ENCODE measurements around the gene DNAAF1.

Gene DNAAF1

DNA sequence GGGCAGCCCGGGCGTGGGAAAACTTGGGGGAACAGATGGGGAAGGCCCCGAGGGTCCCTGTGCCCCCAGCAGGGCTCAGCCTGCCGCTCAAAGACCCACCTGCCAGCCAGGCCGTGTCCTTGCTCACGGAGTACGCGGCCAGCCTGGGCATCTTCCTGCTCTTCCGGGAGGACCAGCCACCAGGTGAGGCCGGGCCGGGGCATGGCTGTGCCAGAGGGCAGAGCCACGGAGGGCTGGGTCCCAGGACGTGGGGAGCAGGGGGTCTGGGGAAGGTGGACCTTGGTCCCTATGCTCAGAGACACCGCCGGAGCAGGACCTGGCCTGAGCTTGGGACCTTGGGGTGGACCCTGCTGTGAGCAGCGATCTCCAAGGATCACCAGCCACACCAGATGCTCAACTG is 46.4 kb downstream of the DNAAF1 start:
- TF ChIP-seq CREB1 (IDR thresholded peaks at IDR 0.05; ENCODE audit: low read depth), result no peak

DNA sequence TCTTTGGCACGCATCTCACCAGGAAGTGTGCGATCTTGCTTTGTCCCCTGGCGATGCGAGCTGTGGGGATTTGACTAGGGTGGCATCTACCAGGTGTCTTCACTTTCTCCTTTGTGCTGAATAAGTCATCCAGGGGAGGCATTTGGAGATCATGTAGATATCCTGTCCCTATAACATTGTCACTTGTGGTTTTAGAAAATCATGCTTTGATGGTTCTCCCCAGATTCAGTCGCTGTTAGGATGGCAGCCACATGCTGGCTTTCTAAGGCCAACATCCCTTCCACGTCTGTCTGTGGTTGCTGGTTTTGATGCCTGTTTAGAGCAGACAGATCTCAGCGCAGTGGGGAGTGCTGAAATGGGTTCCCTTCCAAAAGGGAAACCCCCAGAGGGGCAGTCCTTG is 48.4 kb downstream of the DNAAF1 start:
- TF ChIP-seq EGR1 (IDR thresholded peaks at IDR 0.05), result no peak

DNA sequence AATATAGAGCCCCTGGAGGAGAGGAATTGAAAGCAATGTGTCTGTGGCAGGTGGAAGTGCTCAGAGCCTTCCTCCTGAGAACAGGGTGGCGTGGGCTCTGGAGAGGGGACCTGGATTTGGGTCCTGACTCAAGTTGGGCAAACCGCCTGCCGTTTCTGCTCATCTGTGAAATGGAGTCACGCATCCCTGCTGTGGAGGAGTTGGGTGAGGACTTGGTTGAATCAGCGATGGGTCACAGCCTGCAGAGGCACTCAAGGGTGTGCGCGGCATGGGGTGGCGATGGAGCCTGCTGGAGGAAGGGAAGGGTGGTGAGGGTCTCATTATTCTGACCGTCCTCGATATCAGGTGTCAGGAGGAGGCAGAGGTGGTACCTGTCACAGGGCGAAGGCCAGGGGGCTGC is 48.9 kb downstream of the DNAAF1 start:
- TF ChIP-seq TCF12 (IDR thresholded peaks at IDR 0.05; ENCODE audit: low read depth), result no peak
- TF ChIP-seq FOXM1 (IDR thresholded peaks at IDR 0.05; ENCODE audit: borderline replicate concordance, low read depth), result no peak
- TF ChIP-seq, protein P1, sequence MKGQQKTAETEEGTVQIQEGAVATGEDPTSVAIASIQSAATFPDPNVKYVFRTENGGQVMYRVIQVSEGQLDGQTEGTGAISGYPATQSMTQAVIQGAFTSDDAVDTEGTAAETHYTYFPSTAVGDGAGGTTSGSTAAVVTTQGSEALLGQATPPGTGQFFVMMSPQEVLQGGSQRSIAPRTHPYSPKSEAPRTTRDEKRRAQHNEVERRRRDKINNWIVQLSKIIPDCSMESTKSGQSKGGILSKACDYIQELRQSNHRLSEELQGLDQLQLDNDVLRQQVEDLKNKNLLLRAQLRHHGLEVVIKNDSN (IDR thresholded peaks at IDR 0.05), result no peak
- no peak for TF ChIP-seq ZBTB7A (IDR thresholded peaks at IDR 0.05; ENCODE audit: low read depth)
- TF ChIP-seq, protein P2, sequence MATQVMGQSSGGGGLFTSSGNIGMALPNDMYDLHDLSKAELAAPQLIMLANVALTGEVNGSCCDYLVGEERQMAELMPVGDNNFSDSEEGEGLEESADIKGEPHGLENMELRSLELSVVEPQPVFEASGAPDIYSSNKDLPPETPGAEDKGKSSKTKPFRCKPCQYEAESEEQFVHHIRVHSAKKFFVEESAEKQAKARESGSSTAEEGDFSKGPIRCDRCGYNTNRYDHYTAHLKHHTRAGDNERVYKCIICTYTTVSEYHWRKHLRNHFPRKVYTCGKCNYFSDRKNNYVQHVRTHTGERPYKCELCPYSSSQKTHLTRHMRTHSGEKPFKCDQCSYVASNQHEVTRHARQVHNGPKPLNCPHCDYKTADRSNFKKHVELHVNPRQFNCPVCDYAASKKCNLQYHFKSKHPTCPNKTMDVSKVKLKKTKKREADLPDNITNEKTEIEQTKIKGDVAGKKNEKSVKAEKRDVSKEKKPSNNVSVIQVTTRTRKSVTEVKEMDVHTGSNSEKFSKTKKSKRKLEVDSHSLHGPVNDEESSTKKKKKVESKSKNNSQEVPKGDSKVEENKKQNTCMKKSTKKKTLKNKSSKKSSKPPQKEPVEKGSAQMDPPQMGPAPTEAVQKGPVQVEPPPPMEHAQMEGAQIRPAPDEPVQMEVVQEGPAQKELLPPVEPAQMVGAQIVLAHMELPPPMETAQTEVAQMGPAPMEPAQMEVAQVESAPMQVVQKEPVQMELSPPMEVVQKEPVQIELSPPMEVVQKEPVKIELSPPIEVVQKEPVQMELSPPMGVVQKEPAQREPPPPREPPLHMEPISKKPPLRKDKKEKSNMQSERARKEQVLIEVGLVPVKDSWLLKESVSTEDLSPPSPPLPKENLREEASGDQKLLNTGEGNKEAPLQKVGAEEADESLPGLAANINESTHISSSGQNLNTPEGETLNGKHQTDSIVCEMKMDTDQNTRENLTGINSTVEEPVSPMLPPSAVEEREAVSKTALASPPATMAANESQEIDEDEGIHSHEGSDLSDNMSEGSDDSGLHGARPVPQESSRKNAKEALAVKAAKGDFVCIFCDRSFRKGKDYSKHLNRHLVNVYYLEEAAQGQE (IDR thresholded peaks at IDR 0.05; ENCODE audit: low read depth), result no peak
- no peak for TF ChIP-seq YY1 (IDR thresholded peaks at IDR 0.05; ENCODE audit: low read depth)
- TF ChIP-seq CREB1 (IDR thresholded peaks at IDR 0.05; ENCODE audit: low read depth), result no peak
- TF ChIP-seq, protein P3, sequence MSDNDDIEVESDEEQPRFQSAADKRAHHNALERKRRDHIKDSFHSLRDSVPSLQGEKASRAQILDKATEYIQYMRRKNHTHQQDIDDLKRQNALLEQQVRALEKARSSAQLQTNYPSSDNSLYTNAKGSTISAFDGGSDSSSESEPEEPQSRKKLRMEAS (IDR thresholded peaks at IDR 0.05), result no peak
- TF ChIP-seq CEBPB (IDR thresholded peaks at IDR 0.05), result no peak
- TF ChIP-seq NFIC (IDR thresholded peaks at IDR 0.05), result no peak
- no peak for TF ChIP-seq TEAD4 (IDR thresholded peaks at IDR 0.05)
- no peak for TF ChIP-seq RAD21 (IDR thresholded peaks at IDR 0.05; ENCODE audit: low read depth)
- TF ChIP-seq EGR1 (IDR thresholded peaks at IDR 0.05), result no peak
- no peak for TF ChIP-seq EP300 (IDR thresholded peaks at IDR 0.05; ENCODE audit: borderline replicate concordance)
- TF ChIP-seq TAF1 (IDR thresholded peaks at IDR 0.05; ENCODE audit: low read depth), result no peak

DNA sequence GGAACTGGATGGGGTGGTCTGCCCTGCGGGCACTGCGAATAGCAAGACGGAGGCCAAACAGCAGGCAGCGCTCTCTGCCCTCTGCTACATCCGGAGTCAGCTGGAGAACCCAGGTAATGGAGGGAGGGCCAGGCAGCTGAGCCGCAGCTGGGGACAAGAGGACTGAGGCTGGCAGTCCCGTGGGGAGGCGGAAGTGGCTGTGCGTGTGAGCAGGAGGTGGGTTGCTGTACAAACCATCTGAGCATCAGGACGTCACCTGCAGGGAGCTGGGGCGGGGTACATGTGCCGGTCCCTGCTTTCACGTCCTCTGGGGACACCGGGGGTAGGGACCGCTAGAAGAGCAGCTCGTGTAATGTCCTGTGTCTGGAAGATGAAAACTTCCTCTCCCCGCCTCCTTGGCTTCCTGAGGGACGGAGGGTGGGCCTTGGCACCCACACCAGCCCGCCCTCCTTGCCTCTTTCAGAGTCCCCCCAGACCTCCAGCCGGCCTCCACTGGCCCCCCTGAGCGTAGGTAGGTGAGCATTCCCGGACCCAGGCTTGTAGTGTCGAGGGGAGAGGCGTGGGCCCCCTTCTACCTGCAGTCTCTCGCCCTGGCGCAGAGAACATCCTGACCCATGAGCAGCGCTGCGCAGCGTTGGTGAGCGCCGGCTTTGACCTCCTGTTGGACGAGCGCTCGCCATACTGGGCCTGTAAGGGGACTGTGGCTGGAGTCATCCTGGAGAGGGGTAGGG is 49.5 kb downstream of the DNAAF1 start:
- TF ChIP-seq CEBPB (IDR thresholded peaks at IDR 0.05), result no peak
- TF ChIP-seq, protein P3 (IDR thresholded peaks at IDR 0.05), result no peak
- no peak for TF ChIP-seq RAD21 (IDR thresholded peaks at IDR 0.05; ENCODE audit: low read depth)
- no peak for TF ChIP-seq TCF12 (IDR thresholded peaks at IDR 0.05; ENCODE audit: low read depth)
- no peak for TF ChIP-seq CREB1 (IDR thresholded peaks at IDR 0.05; ENCODE audit: low read depth)
- TF ChIP-seq TEAD4 (IDR thresholded peaks at IDR 0.05), result no peak
- TF ChIP-seq NFIC (IDR thresholded peaks at IDR 0.05), result no peak
- TF ChIP-seq TAF1 (IDR thresholded peaks at IDR 0.05; ENCODE audit: low read depth), result no peak
- TF ChIP-seq, protein P2 (IDR thresholded peaks at IDR 0.05; ENCODE audit: low read depth), result no peak
- no peak for TF ChIP-seq ZBTB7A (IDR thresholded peaks at IDR 0.05; ENCODE audit: low read depth)
- no peak for TF ChIP-seq EGR1 (IDR thresholded peaks at IDR 0.05)
- TF ChIP-seq YY1 (IDR thresholded peaks at IDR 0.05; ENCODE audit: low read depth), result no peak
- no peak for TF ChIP-seq EP300 (IDR thresholded peaks at IDR 0.05; ENCODE audit: borderline replicate concordance)
- TF ChIP-seq, protein P1 (IDR thresholded peaks at IDR 0.05), result no peak
- no peak for TF ChIP-seq FOXM1 (IDR thresholded peaks at IDR 0.05; ENCODE audit: borderline replicate concordance, low read depth)

DNA sequence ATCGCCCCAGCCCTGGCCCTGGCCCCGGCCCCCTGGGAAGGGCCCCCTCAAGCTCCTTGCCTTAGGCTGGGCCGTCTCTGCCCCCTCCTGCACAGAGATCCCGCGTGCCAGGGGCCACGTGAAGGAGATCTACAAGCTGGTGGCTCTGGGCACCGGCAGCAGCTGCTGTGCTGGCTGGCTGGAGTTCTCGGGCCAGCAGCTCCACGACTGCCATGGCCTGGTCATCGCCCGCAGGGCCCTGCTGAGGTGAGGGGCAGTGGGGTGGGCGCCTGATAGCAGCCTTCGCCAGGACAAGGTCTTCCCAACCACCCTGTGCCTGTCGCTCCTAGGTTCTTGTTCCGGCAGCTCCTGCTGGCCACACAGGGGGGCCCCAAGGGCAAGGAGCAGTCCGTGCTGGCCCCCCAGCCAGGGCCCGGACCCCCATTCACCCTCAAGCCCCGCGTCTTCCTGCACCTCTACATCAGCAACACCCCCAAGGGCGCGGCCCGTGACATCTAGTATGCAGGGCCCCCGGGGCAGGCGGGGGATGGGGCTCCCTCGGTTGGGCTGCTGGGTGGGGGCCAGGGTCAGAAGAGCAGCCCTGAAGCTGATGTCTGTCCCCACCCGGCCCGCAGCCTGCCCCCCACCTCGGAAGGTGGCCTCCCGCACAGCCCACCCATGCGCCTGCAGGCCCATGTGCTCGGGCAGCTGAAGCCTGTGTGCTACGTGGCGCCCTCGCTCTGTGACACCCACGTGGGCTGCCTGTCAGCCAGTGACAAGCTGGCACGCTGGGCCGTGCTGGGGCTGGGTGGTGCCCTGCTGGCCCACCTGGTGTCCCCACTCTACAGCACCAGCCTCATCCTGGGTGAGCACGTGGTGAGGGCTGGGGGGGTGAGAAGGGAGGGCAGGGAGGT is 50.3 kb downstream of the DNAAF1 start:
- TF ChIP-seq CEBPB (IDR thresholded peaks at IDR 0.05) (no peak), CREB1 (IDR thresholded peaks at IDR 0.05; ENCODE audit: low read depth) (no peak), TEAD4 (IDR thresholded peaks at IDR 0.05) (no peak), NFIC (IDR thresholded peaks at IDR 0.05) (no peak), EGR1 (IDR thresholded peaks at IDR 0.05) (no peak), RAD21 (IDR thresholded peaks at IDR 0.05; ENCODE audit: low read depth) (no peak)
- TF ChIP-seq, protein P1 (IDR thresholded peaks at IDR 0.05), result no peak
